Mammary epithelial cell (primary cell): ENCODE results near the gene IQGAP2.
"Not testable (repeated sequence)": the region's sequence is repeated elsewhere in the genome, so short reads cannot be mapped to it uniquely, and the experiment has no call there.

Experiments
- EZH2 ChIP-seq: IDR thresholded peaks from 2 replicates; pipeline ENCODE4 v1.6.1; 2012; ENCODE audit warnings: low read length, inconsistent platforms, borderline replicate concordance
- TF ChIP-seq, protein P1 (sequence below), 2 donors: IDR thresholded peaks in 1 of 2; conservative IDR thresholded peaks in 1 of 2; 2 replicates each; pipeline ENCODE4 v1.5.1; 2011 to 2012; ENCODE audit warnings: inconsistent platforms in 2 of 2, low read length in 2 of 2, mild to moderate bottlenecking in 2 of 2, control low read depth in 1 of 2, low read depth in 1 of 2; ENCODE audit not compliant: insufficient read depth in 1 of 2; ENCODE audit errors: extremely low read depth in 1 of 2

DNA sequence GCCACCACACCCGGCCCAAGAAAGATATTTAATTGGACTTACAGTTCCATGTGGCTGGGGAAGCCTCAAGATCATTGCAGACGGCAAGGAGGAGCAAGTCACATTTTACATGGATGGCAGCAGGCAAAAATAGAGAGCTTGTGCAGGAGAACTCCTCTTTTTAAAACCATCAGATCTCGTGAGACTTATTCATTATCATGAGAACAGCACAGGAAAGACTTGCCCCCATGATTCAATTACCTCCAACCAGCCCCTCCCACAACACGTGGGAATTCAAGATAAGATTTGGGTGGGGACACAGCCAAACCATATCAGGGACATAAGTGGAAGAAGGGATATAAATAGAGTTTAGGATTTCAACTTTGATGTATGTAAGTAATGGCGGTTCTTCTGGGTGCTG is 115.2 kb downstream of the IQGAP2 start:
- TF ChIP-seq, protein P1, sequence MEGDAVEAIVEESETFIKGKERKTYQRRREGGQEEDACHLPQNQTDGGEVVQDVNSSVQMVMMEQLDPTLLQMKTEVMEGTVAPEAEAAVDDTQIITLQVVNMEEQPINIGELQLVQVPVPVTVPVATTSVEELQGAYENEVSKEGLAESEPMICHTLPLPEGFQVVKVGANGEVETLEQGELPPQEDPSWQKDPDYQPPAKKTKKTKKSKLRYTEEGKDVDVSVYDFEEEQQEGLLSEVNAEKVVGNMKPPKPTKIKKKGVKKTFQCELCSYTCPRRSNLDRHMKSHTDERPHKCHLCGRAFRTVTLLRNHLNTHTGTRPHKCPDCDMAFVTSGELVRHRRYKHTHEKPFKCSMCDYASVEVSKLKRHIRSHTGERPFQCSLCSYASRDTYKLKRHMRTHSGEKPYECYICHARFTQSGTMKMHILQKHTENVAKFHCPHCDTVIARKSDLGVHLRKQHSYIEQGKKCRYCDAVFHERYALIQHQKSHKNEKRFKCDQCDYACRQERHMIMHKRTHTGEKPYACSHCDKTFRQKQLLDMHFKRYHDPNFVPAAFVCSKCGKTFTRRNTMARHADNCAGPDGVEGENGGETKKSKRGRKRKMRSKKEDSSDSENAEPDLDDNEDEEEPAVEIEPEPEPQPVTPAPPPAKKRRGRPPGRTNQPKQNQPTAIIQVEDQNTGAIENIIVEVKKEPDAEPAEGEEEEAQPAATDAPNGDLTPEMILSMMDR (conservative IDR thresholded peaks at IDR 0.05 in 1 of 2, IDR thresholded peaks at IDR 0.05 in 1 of 2; ENCODE audit: extremely low read depth in 1 of 2, insufficient read depth in 1 of 2, low read depth in 1 of 2, low read length in 2 of 2), result not testable (repeated sequence)
- TF ChIP-seq EZH2, result not testable (repeated sequence)
